RWPE1 (cell line): Measurements from ENCODE around the gene PJA2.

ENCODE experiments used
- CTCF ChIA-PET: fragments of 350-600 bp; sonication (Branson Sonifier 250); formaldehyde crosslinking; extraction: SDS; loops from one replicate; lab custom pipeline; 2021; lab: Yijun Ruan, JAX
- POLR2A ChIA-PET: fragments of 400-600 bp; formaldehyde crosslinking; extraction: SDS; loops from one replicate; lab custom pipeline; 2020; ENCODE audit warnings: antibody characterized with exemption; ENCODE audit not compliant: low non-redundant PET; lab: Yijun Ruan, JAX
- DNase-seq: peaks from one replicate; pipeline ENCODE4 v3.0.0; 2012; ENCODE audit warnings: low spot score
- H3K27ac ChIP-seq: fragments of 450-650 bp; 2 replicates; pipeline ENCODE4 v1.5.1; 2017
- CTCF ChIP-seq: fragments of 450-650 bp; conservative IDR thresholded peaks from 2 replicates; pipeline ENCODE4 v1.5.1; 2017; ENCODE audit warnings: low read depth, mild to moderate bottlenecking

Gene PJA2

GRCh38 chr5:109322694-109323093, 87.1 kb downstream of the PJA2 start:
- TF ChIP-seq CTCF = no peak
- no peak for DNase-seq
- no peak overlapping the region for H3K27ac ChIP-seq
- ChIA-PET POLR2A (no interaction called here), CTCF (interaction anchor here (0.5 kb wide), 1 partner anchor 148 kb away, joined by 4 read pairs; no protein-coding TSS in a partner anchor)

GRCh38 chr5:109319351-109319750, 90.4 kb downstream of the PJA2 start:
- no peak overlapping the region for H3K27ac ChIP-seq
- no peak for DNase-seq
- ChIA-PET CTCF (no interaction called here), POLR2A (no interaction called here)
- TF ChIP-seq CTCF = no peak

GRCh38 chr5:109318455-109319108, 91.2 kb downstream of the PJA2 start:
- TF ChIP-seq CTCF = no peak
- DNase-seq = no peak
- no peak overlapping the region for H3K27ac ChIP-seq
- ChIA-PET POLR2A (no interaction called here), CTCF (no interaction called here)

GRCh38 chr5:109316634-109317033, 93.1 kb downstream of the PJA2 start:
- no peak overlapping the region for H3K27ac ChIP-seq
- POLR2A ChIA-PET = no interaction called here
- DNase-seq = peak; percentile 37
- no peak for TF ChIP-seq CTCF
- CTCF ChIA-PET = no interaction called here

- no peak overlapping the region for H3K27ac ChIP-seq
- POLR2A ChIA-PET = no interaction called here
- CTCF ChIA-PET = no interaction called here
- no peak for DNase-seq
- TF ChIP-seq CTCF = no peak
Observed at GRCh38 chr5:109315245-109315644, 94.5 kb downstream of the PJA2 start.

- no peak overlapping the region for H3K27ac ChIP-seq
- ChIA-PET CTCF (no interaction called here), POLR2A (no interaction called here)
- DNase-seq = no peak
- TF ChIP-seq CTCF = no peak
Observed at GRCh38 chr5:109313127-109313526, 96.6 kb downstream of the PJA2 start.

GRCh38 chr5:109312695-109313094, 97.1 kb downstream of the PJA2 start:
- no peak for TF ChIP-seq CTCF
- no peak overlapping the region for H3K27ac ChIP-seq
- POLR2A ChIA-PET = no interaction called here
- CTCF ChIA-PET = no interaction called here
- DNase-seq = no peak
